Uterus (tissue), 2 donors: Measurements from ENCODE around the gene VDAC1.

ENCODE experiments used
- POLR2A ChIP-seq, 2 donors: fragments of 450-650 bp; IDR thresholded peaks; one replicate each; pipeline ENCODE4 v1.6.1; 2016; ENCODE audit warnings: antibody characterized with exemption in 2 of 2, mild to moderate bottlenecking in 1 of 2, moderate library complexity in 1 of 2
- TF ChIP-seq, protein P1 (sequence below), 4 experiments: fragments of 200-600 bp in 2 of 4; fragments of 450-650 bp in 2 of 4; sonication (generic) in 2 of 4; IDR thresholded peaks; one replicate each; pipeline ENCODE4 v1.5.1; 2016 to 2019; ENCODE audit warnings: antibody characterized with exemption in 4 of 4, mild to moderate bottlenecking in 2 of 4, moderate library complexity in 1 of 4

DNA sequence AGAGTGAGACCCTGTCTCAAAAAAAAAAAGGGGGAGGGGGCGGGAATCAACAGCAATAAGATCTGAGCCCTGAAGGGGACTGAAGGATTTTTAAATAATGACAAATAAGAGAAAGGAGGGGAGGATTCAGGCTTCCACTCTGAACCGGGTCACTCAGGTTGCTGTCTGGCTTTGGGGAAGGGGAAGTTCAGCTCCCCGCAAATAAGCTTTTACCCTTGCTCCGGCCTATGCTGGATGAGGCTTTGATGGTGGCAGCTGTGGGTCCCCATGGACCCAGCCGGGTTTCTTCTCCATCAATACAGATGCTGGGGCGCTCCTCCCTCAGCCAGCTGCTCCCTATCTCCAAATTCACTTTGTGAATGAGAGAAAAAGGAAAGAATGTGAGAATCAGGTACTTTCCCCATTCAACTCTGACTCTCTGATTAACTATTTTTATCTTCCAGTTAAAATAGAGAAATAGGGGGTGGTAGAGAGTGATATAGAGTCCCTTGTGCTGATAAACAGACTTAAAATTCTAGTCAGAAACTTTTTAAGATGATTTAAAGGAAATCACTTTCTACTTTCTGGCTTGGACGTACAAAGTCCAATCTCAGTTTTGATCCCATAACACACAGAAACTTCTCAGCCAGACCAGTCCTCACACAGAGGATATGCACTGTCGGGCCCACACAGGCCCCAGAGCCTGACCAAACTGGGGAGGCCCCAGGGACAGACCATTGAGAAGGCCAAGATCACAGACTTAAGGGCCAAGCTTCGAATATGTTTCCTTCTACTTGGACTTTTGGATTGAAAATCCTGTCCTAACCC, 76.0 kb downstream of the VDAC1 start:
- TF ChIP-seq, protein P1, sequence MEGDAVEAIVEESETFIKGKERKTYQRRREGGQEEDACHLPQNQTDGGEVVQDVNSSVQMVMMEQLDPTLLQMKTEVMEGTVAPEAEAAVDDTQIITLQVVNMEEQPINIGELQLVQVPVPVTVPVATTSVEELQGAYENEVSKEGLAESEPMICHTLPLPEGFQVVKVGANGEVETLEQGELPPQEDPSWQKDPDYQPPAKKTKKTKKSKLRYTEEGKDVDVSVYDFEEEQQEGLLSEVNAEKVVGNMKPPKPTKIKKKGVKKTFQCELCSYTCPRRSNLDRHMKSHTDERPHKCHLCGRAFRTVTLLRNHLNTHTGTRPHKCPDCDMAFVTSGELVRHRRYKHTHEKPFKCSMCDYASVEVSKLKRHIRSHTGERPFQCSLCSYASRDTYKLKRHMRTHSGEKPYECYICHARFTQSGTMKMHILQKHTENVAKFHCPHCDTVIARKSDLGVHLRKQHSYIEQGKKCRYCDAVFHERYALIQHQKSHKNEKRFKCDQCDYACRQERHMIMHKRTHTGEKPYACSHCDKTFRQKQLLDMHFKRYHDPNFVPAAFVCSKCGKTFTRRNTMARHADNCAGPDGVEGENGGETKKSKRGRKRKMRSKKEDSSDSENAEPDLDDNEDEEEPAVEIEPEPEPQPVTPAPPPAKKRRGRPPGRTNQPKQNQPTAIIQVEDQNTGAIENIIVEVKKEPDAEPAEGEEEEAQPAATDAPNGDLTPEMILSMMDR (IDR thresholded peaks at IDR 0.05), result no peak
- no peak for TF ChIP-seq POLR2A (IDR thresholded peaks at IDR 0.05)
